Neural crest cell (in vitro differentiated cells): ENCODE data around the gene CYP26A1. TPM values are rescaled to one million over a fixed set of nuclear protein-coding genes. Genes with fewer than 3 reads are reported as not detected.

Source experiments
- DNase-seq: peaks from one replicate; pipeline ENCODE4 v3.0.0; 2021; ENCODE audit warnings: low read depth, mixed read lengths, low spot score
- H3K27ac Mint-ChIP-seq: one replicate; pipeline ENCODE4 v1.8.0; 2021; ENCODE audit warnings: mild to moderate bottlenecking, mixed read lengths; ENCODE audit not compliant: unreplicated experiment
- H3K27me3 Mint-ChIP-seq: 2 replicates; pipeline ENCODE4 v1.8.0; 2021; ENCODE audit warnings: low read depth, mild to moderate bottlenecking, mixed read lengths
- H3K36me3 Mint-ChIP-seq: 2 replicates; pipeline ENCODE4 v1.8.0; 2021; ENCODE audit warnings: low read depth, mild to moderate bottlenecking, mixed read lengths
- H3K4me1 Mint-ChIP-seq: 2 replicates; pipeline ENCODE4 v1.8.0; 2021; ENCODE audit warnings: mixed read lengths
- H3K4me3 Mint-ChIP-seq: one replicate; pipeline ENCODE4 v1.8.0; 2021; ENCODE audit warnings: mild to moderate bottlenecking, mixed read lengths
- H3K9me3 Mint-ChIP-seq: 2 replicates; pipeline ENCODE4 v1.8.0; 2021; ENCODE audit warnings: mixed read lengths
- total RNA-seq: library from RNA; stranded (reverse); gene quantifications from 2 replicates; pipeline ENCODE4 v1.2.1, GENCODE V29; 2021
- TF ChIP-seq, protein P1 (sequence below): fragments of 200-600 bp; sonication (generic); conservative IDR thresholded peaks from 2 replicates; pipeline ENCODE4 v1.5.0; 2021; ENCODE audit warnings: antibody characterized with exemption, mild to moderate bottlenecking

CYP26A1 gene
- total RNA-seq, 1 donor from 2014 or later, result 0.23 TPM

GRCh38 chr10:93074147-93074596, 479 bp downstream of the CYP26A1 start:
- peaks cover 95% of the 10 kb centered on the region for H3K27me3 Mint-ChIP-seq
- H3K4me3 Mint-ChIP-seq, result peak overlapping the region; percentile 79
- H3K9me3 Mint-ChIP-seq, result no peaks in the 10 kb centered on the region
- TF ChIP-seq, protein P1, sequence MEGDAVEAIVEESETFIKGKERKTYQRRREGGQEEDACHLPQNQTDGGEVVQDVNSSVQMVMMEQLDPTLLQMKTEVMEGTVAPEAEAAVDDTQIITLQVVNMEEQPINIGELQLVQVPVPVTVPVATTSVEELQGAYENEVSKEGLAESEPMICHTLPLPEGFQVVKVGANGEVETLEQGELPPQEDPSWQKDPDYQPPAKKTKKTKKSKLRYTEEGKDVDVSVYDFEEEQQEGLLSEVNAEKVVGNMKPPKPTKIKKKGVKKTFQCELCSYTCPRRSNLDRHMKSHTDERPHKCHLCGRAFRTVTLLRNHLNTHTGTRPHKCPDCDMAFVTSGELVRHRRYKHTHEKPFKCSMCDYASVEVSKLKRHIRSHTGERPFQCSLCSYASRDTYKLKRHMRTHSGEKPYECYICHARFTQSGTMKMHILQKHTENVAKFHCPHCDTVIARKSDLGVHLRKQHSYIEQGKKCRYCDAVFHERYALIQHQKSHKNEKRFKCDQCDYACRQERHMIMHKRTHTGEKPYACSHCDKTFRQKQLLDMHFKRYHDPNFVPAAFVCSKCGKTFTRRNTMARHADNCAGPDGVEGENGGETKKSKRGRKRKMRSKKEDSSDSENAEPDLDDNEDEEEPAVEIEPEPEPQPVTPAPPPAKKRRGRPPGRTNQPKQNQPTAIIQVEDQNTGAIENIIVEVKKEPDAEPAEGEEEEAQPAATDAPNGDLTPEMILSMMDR, result no peak
- no peak overlapping the region for H3K27ac Mint-ChIP-seq
- H3K4me1 Mint-ChIP-seq, result peaks cover 20% of the 10 kb centered on the region
- DNase-seq, result no peak
- no peaks in the 10 kb centered on the region for H3K36me3 Mint-ChIP-seq

- Mint-ChIP-seq H3K4me3 (peak overlapping the region; percentile 79), H3K36me3 (no peaks in the 10 kb centered on the region), H3K27ac (no peak overlapping the region), H3K27me3 (peaks cover 95% of the 10 kb centered on the region), H3K9me3 (no peaks in the 10 kb centered on the region), H3K4me1 (peaks cover 20% of the 10 kb centered on the region)
- no peak for DNase-seq
- TF ChIP-seq, protein P1, result no peak
Measured at GRCh38 chr10:93074597-93075368, 1.1 kb downstream of the CYP26A1 start.

GRCh38 chr10:93075369-93076221, 1.9 kb downstream of the CYP26A1 start:
- peaks cover 20% of the 10 kb centered on the region for H3K4me1 Mint-ChIP-seq
- peak overlapping the region; percentile 28 for H3K4me3 Mint-ChIP-seq
- H3K36me3 Mint-ChIP-seq, result no peaks in the 10 kb centered on the region
- no peak for DNase-seq
- H3K27me3 Mint-ChIP-seq, result peaks cover 92% of the 10 kb centered on the region
- H3K9me3 Mint-ChIP-seq, result no peaks in the 10 kb centered on the region
- no peak overlapping the region for H3K27ac Mint-ChIP-seq
- TF ChIP-seq, protein P1, result no peak

GRCh38 chr10:93076871-93077270, 3.2 kb downstream of the CYP26A1 start:
- Mint-ChIP-seq H3K27me3 (peaks cover 85% of the 10 kb centered on the region), H3K9me3 (no peaks in the 10 kb centered on the region), H3K4me1 (peaks cover 14% of the 10 kb centered on the region), H3K27ac (no peak overlapping the region), H3K4me3 (no peak overlapping the region), H3K36me3 (no peaks in the 10 kb centered on the region)
- no peak for DNase-seq
- TF ChIP-seq, protein P1, result no peak

GRCh38 chr10:93077860-93078337, 4.2 kb downstream of the CYP26A1 start:
- Mint-ChIP-seq H3K4me3 (no peak overlapping the region), H3K9me3 (no peaks in the 10 kb centered on the region), H3K27me3 (peaks cover 75% of the 10 kb centered on the region), H3K36me3 (no peaks in the 10 kb centered on the region), H3K4me1 (peaks cover 10% of the 10 kb centered on the region), H3K27ac (no peak overlapping the region)
- no peak for DNase-seq
- TF ChIP-seq, protein P1, result no peak
